Fibroblast of skin of left biceps (primary cell): ENCODE data around the gene MPV17L2.
"Not testable (repeated sequence)": the region's sequence is repeated elsewhere in the genome, so short reads cannot be mapped to it uniquely, and the experiment has no call there.

Experiments
- DNase-seq, 2 experiments: peaks; one replicate each; pipeline ENCODE4 v3.0.0-alpha.2; 2013; ENCODE audit warnings: low read depth in 2 of 2

Gene MPV17L2

DNA sequence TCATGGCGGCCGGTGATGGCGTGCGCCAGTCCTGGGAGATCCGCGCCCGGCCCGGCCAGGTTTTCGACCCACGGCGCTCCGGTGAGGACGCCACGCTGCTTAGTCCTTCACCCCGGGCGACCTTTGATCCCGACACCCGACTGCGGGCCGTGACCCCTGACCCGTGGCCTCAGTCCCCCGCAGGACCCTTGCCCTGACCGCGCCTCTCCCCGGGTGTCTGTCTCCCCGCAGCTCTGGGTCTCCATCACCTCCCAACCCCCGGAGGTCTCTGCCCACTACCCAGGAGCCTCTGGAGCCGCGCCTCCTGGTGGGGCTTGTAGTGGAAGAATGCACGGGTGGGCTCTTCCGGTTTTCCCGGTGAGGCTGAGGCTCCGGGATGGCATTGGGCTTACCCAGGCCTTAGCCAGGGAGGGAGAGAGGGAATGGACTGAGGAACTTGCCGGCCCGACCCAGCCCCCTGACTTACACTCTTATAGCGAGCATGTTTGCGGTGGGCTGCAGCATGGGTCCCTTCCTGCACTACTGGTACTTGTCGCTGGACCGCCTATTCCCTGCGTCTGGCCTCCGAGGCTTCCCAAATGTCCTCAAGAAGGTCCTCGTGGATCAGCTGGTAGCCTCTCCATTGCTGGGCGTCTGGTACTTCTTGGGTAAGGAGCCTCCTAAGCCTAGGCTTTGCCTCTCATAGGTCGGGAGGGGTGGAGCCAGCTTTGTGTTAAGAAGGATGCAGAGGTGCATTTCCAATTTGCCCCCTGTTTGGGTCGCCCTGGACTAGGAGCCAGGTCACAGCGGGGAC, 566 bp downstream of the MPV17L2 start:
- no peak for DNase-seq

DNA sequence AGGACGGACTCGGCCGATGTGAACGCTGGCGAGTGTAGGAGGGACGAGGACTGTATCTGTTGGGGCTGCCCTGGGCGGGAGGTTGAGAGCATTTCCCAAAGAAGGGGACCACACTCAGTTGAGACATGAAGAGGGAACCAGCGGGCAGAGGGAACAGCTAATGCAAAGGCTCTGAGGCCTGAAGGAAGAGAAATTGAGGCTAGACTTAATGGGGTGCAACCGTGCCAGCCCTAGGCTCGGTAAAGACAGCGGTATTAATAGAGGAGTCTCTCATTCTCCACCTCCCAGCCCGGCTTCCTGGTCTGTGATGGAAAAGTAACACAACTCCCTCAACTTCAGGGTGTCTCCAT, 1.1 kb downstream of the MPV17L2 start:
- DNase-seq: no peak

DNA sequence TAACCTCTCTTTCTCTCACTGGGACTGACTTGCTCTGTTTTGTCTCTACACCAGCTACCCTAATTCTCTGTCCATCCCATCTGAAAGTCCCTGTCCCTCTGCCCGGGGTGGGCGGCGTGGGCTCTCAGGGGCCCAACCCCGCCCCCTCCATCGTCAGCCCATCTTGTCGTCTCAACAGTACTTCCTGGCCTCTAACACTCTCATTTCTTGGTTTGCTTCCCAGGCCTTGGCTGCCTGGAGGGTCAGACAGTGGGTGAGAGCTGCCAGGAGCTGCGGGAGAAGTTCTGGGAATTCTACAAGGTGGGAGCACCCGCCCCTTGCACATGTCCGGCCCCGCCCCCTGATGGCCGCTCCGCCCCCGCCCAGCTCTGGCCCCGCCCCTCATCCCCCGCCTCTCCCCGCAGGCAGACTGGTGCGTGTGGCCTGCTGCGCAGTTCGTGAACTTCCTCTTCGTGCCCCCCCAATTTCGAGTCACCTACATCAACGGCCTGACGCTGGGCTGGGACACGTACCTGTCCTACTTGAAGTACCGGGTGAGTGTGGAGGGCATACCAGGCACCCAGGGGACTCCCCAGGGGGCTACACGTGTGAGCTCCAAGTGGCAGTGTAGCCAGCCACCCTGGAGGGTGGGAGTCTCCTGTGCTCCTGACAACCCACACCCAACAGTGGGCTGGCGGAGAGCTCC, 1.7 kb downstream of the MPV17L2 start:
- no peak for DNase-seq

DNA sequence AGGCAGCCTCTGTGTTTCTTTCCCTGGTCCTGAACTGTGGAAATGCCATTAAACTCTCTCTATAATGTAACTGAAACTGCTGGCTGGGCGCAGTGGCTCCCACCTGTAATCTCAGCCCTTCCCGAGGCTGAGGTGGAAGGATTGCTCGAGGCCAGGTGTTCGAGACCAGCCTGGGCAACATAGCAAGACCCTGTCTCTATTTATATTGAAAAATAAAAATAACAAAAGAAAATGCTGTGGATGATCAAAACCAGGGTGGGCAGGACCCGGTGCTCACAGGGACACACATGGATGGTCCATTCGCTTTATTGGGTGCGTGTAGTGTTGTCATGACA, 3.5 kb downstream of the MPV17L2 start:
- DNase-seq: no peak

DNA sequence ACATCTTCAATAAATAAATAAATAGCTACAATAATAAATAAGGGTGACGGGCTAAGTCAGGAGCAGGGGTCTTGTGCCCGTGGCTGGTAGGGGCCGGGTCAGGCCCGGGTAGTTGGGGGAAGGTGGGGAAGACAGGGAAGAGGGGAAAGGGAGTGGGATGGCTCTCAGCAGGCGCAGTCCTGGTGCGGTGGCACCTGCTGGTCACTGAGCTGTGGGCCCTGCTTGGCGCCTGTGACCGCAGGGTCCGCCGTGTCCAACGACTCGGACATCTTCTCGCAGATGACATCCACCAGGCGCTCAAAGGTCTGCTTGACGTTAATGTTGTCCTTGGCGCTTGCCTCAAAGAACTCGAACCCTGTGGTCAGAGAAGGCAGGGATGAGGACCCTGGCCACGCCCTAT, 4.3 kb downstream of the MPV17L2 start:
- DNase-seq: no peak

DNA sequence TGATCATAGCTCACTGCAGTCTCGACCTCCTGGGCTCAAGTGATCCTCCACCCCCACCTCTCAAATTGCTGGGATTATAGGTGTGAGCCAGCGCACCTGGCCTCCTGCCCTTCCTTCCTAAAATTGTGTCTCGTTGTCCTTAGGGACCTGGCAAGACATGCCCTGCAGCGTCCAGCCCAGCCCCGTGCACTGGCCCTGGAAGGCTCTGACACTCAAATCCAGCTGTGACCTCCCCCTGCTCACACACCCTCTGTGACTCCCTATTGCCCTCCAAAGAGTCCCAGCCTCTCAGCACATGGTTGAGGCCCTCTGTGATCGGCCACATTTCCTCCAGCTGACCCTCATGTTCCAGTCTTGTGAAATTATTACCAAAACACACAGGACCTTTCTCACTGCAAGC, 4.9 kb downstream of the MPV17L2 start:
- DNase-seq: no peak

DNA sequence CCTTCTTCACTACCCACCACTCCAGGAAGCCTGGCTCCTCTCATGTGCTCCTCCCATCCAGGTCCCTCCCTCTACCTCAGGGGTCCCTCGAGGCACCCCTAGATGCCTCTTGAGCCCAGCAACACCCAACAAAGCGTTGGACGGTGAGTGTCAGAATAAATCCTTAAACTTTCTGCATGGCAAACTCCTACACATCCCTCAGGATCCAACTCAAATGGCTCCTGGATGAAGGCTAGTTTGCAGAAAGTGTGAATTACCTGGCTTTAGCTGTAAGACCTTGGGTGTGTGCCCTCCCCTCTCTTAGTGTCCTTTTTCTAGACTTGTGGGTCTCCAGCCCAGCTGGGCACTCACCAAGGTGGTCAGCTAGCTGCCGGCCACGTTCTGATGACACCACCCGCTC, 5.4 kb downstream of the MPV17L2 start:
- no peak for DNase-seq

DNA sequence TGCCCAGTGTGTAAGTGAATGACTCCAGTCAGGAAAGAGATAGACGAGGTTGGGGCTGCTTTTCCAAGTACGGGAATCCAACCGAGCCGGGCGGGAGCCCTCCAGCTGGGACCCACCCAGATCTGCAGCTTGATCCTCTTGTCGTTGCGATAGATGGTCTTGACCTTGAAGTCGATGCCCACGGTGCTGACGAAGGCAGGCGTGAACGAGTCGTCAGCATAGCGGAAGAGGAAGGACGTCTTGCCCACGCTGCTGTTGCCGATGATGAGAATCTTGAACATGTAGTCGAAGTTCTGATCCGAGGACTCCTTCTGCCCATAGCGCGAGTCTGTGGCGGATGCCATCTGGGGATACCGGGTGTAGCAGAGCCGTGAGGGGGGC, 9.4 kb downstream of the MPV17L2 start:
- no peak for DNase-seq

DNA sequence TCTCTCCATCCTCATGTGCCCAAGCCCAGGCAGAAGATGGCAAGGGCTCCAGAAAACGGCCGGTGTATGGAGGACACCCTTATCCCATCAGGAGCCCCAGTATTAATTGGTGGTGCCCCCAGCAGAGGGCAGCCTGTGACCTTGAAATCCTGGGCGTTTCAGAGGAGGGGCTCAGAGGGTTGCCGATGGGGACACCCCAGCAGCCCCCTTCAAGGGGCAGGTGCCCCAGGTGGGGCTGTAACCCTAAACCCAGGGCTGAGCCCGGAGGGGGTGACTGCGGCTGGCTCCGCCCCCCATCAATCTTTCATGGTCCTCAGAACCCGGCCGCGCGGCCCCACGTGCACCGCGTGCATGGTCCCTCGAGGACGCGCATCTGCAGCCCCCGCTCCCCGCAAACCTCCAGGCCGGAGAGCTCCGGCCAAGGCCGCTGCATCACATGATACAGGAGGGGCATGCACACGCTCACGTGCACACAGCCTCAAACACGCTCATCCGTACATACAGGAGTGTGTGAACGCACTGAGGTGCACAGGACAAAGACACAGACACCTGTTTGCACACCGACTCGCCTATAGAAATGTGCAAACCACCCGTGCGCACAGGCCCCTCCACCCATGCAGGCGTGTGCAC, 9.9 kb downstream of the MPV17L2 start:
- DNase-seq: no peak

DNA sequence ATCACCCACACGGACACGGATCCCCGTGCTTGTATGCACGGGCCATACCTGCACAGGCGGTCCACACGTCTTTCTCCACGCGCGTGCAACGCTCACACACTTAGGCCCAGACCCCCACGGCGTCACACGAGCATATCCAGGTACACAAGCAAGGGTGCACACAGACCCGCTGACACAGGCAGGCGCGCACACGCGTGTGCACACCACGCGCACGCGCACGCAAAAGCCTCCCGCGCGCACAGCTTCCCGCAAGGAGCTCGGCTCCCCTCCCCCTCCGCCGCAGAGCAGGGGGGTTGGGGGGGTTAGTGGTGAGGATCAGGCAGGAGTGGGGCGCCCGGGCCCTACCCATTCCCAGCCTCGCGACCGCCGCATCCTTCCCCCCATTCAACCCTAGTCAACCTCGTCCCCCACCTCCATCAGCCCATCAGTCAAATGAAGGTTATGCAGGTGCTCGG, 10.4 kb downstream of the MPV17L2 start:
- no peak for DNase-seq

DNA sequence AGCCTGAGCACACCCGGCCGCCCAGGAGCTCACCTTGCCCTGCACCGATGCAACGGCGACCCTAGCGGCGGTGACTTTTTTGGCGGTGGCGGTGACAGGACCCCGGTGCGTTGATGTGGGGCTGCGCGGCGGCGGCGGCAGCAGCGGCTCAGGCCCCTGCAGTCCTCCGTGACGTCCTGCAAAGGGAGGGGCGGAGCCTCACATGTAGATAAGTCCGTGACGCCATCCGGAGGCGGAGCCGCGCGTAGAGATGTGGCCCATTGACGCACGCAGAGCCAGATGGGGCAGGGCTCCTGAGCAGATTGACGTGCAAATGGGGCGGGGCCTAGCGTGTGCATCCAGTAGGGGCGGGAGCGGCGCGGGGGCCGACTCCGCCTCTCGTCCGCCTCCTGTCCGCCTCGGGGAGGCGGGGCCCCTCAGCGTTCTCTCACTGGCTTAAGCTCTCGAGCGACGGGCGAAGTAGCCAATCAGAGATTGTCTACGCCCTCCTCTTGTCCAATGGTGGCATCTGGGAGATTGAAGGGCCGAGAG, 10.9 kb downstream of the MPV17L2 start, which contains the start of gene RAB3A:
Gene RAB3A (minus strand): TSS at position 180 of the 531 bp plus-strand sequence. CDS start 1,302 bp downstream, outside the sequence.
- DNase-seq: peak; percentile 100

DNA sequence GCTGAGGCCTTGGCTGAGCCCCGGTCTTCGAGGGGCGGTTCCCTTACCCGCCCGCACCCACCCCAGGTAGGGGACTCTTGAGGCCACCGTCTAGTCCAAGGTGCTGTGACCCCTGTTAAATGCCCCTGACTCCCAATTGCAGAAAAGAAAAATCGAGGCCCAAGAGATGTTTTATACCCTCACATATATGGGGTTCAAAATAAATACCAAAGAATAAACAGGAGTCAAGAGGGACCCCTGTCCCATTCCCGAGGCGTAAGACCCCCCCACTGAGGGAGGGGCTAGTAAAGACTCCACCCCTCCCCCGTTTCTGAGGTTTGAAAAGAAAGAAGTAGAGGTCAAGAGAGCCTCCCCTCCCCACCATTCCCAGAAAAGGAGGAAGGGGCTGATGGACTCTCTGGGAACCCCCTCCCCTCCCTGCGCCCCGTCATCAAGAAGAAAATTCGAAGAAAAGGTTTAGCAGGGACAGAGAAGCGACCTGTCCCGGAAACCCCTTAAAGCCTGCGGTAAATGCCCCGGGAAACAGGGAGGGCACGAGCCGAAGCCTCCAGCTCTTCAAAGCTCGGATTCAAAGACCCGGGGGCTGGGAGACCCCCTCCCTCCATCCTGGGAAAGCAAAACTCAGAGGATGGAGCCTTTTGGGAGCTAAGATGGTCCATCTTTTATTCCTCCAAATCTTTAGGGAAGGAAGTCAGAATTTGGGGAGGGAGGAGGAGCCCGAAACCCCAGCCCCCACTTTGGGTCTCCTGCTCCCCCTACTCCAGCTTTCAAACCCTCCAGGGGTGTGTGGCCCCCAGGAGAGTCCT, 11.6 kb downstream of the MPV17L2 start:
- no peak for DNase-seq

DNA sequence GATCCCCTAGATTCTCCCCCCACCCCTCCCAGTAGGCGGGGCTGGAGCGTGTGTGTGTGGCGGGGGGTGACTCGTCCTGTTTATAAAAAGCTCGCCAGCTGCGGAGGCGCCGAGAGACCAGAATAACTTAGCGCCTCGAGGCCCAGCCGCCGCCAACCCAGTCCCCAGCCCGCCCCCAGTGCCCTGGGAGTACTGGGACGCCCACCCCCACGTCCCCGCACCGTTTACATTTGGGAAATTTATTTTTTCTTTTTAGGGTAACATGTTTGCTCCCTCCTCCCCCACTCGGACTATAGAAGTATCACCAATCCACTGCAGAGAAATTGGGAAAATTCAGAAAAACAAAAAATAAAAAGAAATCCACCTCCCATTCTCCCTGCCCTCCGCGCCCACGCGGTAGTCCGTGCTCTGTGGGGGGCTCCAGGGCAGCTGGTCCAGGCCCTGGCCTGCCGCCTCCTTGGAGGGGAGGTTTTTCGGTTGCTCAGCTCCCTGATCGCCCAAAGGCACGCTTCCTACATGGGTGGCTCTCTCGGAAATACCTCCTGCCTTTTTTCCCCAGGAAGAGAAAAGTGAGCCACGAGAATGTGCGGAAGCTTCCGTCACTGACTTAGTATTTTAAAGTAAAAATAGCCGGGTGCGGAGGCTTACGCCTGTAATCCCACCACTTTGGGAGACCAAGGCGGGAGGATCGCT, 12.3 kb downstream of the MPV17L2 start:
- DNase-seq: no peak

DNA sequence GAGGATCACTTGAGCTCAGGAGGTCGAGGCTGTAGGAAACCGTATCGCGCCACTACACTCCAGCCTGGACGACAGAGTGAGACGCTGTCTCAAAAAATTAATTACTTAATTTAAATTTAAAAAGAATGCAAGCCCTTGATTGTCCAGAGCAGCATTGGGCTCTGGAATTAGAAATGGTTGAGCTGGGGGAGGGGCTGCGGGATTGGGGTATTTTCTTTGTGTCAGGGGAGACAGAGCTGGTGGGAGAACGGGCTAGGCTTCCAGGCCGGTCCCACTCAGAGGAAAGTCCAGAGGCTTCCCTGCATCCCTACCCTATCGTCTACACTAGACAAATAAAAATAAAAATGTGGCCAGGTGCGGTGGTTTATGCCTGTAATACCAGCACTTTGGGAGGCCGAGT, 13.0 kb downstream of the MPV17L2 start:
- no peak for DNase-seq

DNA sequence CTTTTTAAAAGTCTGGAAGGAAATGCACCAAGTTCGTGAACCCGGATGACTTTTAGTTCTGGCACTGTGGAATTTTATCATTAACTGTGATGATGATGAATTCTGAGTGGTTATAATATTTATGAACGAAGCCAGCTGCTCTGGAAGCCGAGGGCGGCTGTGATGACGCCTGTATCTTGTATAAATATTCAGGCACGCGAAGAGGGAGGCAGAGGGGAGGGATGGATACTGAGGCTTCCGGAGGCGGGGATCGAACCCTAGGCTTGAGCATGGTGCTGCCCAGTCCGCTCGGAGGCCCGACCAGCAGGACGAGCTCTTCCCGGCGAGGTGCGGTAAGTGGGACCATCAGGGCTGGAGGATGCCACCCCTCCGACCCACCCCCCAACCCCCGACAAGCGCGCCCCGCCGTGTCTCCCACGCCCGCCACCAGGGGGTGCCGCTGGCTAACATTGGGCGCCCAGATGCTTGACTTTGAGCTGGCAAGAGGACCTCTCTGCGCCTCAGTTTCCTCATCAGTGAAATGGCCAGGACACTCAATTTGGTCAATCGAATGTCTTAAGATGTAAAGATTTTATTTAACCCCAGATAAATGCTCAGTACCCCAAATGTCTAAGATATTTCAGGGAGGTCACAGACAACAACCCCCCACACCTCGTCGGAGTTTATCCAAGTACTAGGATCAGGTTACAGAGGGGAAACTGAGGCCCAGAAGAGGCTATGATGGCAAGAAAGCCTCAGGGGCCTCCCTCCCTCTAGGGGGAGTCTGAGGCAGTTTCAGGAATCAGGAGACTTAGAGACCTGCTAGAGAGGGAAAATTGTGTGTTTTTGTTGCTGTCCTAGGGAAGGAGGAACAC, 15.3 kb downstream of the MPV17L2 start:
- DNase-seq: peak in 1 of 2 experiments; percentile 45

DNA sequence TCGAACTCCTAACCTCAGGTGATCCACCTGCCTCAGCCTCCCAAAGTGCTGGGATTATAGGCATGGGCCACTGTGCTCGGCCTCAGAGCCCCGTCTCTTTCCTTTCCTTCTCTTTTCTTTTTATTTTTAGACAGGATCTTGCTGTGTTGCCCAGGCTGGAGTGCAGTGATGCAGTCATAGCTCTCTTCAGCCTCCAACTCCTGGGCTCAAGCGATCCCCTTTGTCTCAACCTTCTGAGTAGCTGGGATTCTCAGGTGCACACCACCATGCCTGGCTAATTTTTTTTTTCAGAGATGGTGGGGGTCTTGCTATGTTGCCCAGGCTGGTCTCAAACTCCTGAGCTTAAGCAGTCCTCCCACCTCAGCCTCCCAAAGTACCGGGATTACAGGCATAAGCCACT, 16.9 kb downstream of the MPV17L2 start:
- not testable (repeated sequence) for DNase-seq

DNA sequence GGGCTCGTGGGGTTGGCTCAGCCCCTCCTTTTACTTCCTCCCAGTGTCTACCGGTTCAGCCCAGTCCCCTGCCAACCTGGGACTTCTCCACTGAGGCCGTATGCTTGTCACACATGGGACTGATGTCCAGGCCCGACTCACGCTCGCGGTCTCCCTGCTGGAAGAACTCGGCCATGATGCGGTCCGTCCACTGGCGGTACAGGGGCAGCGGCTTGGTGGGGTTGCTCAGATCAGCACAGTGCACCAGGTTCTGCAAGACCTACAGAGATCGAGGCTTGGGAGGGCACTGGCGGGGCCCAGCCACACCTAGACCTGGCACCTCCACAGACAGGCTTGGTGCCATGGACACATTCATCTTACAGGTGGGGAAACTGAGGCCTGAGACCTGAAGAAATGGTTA, 18.7 kb downstream of the MPV17L2 start:
- DNase-seq: no peak

DNA sequence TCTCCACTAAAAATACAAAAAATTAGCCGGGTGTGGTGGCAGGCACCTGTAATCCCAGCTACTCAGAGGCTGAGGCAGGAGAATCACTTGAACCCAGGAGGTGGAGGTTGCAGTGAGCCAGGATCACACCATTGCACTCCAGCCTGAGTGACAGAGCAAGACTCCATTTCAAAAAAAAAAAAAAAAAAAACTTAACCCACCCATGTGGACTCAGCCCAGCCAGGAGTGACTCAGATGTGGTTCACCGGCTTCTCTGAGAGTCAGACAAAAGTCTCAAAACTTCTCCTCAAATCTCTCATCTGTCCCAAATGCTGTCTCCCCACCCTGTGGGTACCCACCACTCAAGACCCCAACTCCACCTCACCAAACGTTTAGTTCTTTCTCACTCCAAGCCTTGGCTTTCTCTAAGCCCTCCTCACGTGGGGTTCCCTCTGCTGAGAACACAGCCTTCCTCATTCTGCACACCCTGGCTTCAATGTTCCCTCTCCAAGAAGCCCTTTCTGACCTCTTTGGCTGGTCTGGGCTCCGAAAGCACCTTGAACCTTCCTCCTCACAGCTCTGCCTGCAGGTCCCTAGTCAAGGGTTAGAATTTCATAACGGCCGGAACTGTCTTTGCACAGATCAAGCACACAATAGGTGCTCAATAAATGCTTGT, 21.9 kb downstream of the MPV17L2 start:
- no peak for DNase-seq

DNA sequence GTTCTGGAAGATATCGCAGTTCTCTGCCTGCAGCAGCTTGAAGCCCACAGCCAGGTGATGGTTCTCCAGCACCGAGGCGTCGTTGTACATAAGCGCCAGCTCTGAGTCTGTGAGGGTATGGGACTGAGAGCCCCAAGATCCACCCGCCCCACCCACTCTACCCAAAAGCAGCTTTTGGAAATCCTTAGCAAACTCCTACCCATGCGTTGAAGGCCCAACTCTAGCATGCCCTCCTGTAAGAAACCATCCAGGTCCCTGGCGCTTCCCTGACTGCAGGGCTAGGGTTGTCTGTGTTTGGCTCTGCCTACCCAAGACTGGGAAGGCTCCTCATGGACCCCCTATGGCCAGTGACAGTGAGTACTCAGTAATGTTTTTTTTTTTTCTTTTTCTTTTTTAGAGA, 23.8 kb downstream of the MPV17L2 start:
- DNase-seq: no peak

DNA sequence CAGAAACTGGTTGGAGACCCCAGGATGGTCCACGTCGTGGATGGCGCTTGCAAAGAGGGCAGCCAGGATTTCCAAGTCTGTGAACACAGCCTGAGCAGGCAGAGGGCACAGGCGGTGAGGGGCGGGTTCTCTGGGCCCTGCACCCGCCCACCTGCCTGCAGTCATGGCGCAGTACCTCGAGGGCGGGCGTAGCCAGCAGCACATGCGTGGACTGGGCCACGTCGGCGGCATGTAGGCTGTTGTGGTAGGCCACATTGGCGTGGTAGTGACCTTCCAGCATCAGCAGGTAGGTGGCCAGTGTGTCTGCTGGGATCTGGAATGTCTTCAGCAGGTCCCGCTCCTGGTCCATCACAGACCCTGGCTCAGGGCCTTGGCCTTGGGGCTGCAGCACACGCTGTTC, 25.1 kb downstream of the MPV17L2 start:
- no peak for DNase-seq
